Measurements from ENCODE around the gene MINDY2.

GRCh38 chr15:58830556-58830955 lies 59.5 kb downstream of the MINDY2 start:
- TF ChIP-seq RAD21 (IDR thresholded peaks at IDR 0.05 in 1 of 2, conservative IDR thresholded peaks at IDR 0.05 in 1 of 2; ENCODE audit: low read depth in 2 of 2, low read length in 2 of 2) (no peak), CTCF (IDR thresholded peaks at IDR 0.05; ENCODE audit: control extremely low read depth in 1 of 3, insufficient read depth in 1 of 3, low read depth in 1 of 3, low read length in 3 of 3) (no peak), POLR2AphosphoS5 (IDR thresholded peaks at IDR 0.05; ENCODE audit: low read depth, low read length) (no peak), SUZ12 (IDR thresholded peaks at IDR 0.05; ENCODE audit: low read length) (no peak), EP300 (IDR thresholded peaks at IDR 0.05; ENCODE audit: borderline replicate concordance in 1 of 2, low read depth in 2 of 2, low read length in 2 of 2) (no peak), BACH1 (IDR thresholded peaks at IDR 0.05; ENCODE audit: low read length) (no peak), GTF2F1 (IDR thresholded peaks at IDR 0.05; ENCODE audit: borderline replicate concordance, low read depth, low read length) (no peak), HDAC2 (IDR thresholded peaks at IDR 0.05; ENCODE audit: borderline replicate concordance in 1 of 2, low read depth in 2 of 2, low read length in 2 of 2) (no peak), RFX5 (IDR thresholded peaks at IDR 0.05; ENCODE audit: borderline replicate concordance, low read depth, low read length) (no peak)

All from H1 (cell line).